Activated T-helper 1 cell treated with anti-CD3 and anti-CD28 coated beads, Interleukin-2, amount 50 U/mL, for 16 hours (primary cell): ENCODE data around the gene WDR48.

ENCODE experiments used
- DNase-seq, 2 donors: peaks; one replicate each; pipeline ENCODE4 v3.0.0-alpha.2; 2020; ENCODE audit warnings: low read depth in 1 of 2, low spot score in 1 of 2

The WDR48 gene

DNA sequence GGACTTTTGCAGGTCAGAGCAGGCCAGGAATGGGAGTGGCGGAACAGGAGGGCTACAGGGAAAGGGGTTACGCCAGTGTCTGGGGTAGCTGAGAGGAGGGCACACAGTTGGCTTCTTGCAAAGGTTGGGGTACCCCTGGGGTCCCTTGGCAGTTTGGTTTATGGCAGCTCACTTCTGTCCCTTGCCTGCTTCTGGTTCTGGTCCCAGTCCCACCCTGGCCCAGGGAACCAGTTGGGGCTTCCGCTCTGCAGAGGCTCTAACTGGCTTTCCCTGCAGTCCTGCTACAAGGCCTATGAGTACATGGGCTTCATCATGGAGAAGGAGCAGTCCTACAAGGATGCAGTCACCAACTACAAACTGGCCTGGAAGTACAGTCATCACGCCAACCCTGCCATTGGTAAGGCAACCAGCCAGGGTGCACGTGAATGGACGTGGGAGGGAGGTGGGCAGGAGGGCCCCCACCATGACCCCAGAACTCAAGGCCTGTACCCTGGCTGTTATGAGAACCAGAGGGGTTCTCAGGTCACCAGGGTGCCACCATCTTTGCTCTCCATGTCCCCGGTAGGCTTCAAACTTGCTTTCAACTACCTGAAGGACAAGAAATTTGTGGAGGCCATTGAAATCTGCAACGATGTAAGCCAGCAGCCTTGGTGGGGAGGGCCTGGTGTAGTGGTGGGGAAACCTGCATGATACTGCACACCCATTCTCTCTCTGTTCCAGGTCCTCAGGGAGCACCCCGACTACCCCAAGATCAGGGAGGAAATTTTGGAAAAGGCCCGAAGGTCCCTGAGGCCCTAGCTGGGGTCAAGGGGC, 86.4 kb downstream of the WDR48 start:
- DNase-seq, result no peak

DNA sequence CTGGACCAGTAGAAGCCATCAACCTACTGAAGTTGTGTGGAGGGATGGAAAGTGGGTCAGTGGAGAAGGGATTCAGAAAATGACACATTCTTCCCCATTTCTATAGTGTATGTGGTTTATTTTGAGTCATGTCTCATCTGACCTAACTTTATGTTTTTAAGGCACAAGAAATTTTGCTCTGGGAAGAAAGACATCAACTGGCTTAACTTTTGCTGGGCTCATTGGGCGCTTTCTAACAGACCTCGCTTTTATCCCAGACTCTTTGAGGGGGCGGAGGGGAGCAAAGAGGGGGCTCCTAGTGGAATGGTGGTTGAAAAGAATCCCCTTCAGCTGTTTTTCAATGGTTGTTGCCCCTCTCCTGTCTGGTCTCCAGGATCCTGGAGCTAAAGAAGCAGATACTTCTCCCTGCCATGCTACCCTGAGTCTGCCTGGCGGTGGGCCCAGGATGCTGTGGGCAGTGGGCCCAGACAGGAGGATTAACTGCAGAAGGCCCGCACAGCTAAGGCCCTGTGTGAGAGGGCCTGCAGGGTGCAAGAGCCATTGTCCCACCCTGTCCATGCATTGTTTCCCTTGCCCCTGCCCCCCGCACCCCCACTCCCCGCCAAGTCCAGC, 87.1 kb downstream of the WDR48 start:
- DNase-seq, result no peak

DNA sequence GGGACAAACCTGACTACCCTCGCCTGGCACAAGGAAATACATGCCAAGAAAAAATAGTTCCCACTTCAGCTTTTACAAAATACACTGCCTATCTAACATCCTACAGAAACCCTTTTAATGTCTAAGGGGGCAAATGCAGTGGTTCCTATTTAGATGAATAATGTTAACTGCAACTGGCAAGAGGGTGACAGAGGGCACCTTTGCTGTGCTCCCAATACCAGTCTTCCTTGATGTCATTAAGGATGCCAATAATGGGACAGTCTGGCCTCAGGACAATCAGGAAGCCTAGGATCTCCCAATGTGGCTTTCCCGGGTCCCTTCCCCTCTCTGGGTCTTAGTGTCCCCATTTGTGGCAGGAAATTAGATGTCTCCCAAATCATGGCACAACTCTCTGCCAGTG, 87.6 kb downstream of the WDR48 start:
- DNase-seq, result no peak

DNA sequence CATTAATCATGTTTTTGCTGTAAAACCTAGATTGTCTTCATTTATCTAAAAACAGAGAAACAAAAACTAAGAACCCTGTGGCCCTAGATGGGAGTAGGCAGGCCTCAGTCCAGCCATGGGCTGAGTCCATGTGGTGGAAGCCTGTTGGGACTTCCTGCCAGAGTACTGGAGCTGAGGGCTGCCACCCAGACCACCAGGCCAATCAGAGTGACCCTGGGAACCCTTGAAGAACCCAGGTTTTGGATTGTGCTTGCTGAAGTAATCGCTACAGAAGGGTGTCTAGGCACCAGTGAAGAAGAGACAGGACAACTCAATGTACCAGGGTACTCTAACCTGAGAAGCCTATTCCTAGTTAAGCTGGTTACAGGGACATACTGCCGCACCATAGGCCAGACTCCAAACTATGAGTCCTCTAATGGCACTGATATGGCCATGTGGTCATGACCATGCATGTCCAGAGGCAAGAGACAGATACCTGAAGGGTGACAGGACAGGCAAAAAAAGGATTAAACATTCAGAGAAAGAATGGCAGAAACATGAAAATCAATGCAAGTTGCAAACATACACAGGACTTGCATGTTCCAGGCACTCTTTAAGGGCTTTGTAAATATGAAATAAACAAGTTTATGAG, 88.6 kb downstream of the WDR48 start:
- no peak for DNase-seq

DNA sequence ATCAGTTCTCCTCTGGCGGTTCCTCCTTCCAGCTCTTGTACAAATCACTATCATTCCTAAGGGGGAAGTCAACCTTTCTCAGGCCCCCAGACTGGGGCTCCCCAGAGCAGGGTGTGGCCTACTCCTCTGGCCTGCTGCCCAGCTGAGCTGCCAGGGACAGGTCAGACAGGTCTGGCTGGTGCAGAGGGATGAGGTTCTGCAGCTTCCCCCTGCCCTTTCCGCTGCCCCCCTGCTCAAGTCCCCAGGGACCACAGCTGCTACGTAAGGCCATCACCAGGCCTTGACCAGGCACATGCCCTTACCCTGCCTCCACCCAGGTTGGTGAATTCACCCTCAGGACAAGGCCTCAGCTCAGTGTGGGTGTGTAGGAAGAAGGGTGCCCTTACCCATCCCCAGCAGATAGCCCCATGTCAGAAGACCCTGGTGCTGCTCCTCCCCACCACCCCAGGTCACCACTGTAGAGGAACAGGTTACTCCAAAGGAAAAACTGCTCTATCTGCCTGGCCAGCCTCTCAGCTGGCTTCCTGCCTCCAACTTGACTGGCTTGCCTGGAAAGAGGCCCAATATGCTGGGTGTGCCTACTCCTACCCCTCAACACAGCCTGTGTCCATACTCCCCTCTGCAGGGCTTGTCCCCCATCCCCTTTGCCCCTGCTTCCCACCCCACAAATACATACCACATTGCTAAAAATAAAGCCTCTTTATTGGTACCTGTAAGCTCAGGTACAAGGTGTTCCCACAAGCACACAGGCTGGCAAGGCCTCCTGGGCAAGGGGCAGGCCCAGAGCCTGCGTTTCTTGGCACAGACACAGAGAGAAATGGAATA, 89.6 kb downstream of the WDR48 start:
- DNase-seq, result no peak

DNA sequence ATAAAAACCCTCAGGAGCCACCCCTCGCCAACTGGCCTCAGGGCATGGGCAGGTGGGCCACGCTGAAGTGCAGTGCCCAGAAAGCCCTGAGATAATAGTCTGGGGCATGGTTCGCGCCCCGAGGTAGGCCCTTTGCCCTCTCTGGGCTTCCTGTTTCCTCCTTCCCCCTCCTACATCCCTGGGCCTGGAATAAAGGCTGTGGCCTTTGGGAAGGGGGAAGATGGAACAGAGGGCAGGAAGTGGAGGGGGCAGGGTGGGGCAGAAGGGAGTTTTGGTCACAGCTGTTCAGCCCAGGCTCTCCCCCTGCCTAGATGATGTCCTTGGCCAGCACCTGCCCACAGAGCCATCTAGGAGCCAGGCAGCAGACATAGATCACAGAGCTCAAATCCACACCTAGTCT, 90.3 kb downstream of the WDR48 start:
- DNase-seq, result no peak

DNA sequence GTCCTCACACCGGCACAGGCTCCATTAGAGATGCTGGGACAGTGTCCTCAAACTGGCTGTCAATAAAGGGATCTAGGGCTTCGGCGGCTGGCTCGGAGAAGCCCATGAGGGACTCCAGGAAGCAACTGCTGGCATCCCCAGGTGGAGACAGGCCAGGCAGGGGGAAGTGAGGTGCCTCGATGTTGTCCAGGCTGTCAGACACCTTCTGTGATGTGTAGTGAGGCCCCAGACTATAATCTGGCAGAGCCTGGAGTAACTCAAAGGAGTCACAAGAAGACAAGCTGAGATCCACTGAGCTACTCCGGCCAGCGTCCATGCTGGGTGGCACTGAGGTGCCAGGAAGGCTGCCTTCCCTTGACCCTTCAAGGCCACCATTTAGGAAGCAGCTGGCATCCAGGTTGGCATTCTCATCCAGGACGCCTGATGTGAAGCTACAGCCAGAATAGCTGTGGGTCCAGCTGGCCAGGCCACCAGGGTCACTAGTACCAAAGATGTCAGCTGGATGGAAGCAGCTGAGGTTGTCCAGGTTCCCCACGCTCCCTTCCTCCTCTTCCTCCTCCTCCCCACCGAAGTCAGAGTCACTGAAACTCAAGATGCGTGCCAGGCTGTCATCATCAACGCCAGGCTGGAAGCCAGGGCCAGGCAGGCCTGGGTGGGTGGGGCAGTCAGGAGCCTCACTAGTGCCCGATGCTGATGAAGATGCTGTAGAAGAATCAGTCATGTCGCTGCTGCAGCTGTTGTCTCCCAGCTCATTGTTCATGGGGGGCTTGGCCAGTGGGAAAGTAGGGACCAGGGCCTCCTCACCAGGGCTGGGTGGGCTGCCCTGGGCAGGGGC, 91.5 kb downstream of the WDR48 start:
- DNase-seq, result no peak

DNA sequence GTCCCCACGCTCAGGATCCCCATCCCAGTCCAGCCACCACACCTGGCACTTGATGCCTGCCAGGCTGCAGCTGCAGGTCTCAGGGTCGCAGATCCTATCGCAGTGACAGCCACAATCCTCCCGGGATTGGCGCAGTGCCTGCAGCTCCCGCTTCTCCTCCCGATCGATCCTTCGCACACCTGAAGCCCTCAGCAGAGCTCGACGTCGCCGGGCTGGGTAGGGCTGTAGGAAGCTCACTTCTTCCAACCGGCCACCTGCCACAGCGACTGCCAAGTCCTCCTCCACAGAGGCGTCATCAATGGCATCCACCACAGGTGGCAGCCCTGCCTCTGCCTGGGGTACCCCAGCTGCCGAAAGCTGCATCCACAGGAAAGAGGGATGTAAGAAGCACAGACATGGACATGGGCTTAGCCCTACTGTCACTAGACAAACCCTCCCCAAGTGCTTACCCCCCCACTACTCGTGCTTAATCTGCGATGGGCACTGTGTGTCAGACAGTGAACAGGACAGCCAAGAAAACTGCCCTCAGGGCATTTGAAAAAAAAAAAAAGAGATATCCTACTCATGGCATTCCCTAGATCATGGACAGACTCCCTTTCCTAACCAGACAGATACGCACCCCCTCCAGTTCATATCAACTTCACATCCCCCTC, 92.4 kb downstream of the WDR48 start:
- no peak for DNase-seq

DNA sequence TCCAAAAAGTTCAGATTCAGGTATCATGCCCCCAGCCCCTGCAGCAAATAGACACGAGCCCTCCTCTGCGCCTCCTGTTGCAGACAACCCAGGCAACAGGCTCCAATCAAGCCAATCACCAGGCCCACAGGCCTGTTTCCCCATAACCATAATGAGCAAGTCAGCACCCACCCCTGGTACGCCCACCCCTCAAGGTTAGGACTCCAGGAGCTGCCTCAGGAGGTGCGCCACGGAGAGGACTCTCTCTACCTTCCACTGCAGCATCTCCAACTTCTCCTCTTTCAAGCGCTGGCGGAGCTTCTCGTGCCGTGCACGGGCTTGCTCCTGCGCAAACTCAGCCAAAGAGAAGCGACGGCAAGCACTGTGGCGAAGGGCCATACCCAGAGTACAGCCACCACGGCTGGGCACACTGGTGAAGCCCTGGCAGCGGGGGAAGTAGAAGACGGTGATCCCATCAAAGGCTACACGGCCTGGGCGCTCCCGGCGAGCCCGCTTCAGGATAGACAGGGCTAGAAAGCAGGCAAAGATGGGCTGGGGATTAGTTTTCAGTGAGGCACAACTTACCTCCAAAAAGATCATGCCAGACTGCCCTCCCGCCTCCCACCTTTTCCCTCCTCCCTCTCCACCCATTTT, 93.0 kb downstream of the WDR48 start:
- DNase-seq, result no peak

DNA sequence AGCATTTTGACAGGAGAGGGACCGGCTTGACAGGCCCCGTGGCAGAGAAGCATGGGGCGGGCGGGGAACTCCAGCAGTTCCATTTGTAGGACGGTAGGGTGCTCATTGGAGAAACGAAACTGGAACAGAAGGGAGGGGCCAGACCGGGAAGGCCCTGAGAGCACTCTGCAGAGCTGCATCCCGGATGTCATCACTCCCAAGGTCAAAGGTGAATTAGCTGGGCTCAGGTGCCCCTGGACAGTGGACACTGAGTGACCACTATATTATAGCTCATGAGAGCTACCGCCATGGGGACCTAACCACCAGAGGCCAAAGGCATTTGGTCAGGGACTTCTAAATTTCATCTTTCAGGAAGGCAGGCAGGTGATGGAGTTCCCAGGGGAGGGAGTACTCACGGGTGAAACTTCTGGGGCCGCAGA, 94.3 kb downstream of the WDR48 start:
- no peak for DNase-seq
